Glomerular visceral epithelial cell (primary cell): ENCODE data around the gene AKR1C8.
A peak's percentile ranks its signal among the peaks of the same experiment; 100 is the strongest.
"Not testable (repeated sequence)": the region's sequence is repeated elsewhere in the genome, so short reads cannot be mapped to it uniquely, and the experiment has no call there.

Source experiments
- DNase-seq: peaks from one replicate; pipeline ENCODE4 v3.0.0-alpha.2; 2016; ENCODE audit errors: extremely low spot score

The AKR1C8 gene

DNA sequence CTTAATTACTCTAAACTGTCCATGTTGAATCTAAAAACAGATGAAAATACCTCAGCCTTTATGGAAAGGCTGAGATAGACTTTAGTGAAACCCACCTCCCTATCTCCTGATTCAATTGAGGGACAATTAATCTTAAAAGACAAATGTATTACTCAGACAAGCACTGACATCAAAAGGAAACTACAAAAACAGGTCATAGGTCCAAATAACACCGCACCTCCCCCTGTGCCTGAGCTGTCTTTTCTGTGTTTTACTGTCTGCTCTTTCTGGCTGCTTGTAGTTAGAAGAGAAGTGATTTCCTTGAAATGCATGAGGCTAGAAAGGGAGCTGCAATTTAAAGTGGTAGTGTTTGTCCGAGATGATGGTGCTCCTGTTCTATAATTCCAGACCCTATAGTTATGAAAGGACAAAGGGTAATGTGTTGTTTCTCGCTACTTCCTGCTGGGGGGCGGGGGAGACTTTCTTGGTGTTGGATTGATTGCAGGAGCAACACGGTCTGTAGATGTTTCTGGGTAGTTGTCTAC is 16.0 kb downstream of the AKR1C8 start:
- no peak for DNase-seq

DNA sequence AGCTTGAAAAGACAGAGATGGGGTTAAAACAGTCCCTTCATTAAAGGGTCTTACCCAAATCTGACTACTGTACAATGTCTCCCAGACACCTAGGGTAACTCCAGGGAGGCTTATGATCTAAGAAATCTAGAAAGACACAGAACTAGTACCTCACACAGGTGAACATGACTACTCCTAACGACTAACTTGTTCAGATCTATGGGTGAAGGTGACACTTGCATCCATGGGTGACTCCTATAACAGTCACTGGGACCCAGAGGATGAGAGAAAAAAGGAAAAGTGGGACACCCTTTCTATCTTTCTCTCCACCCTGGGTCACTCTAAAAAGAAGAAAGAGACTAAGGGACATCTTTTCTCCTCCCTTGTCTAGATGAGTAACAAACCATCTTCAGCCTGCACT is 19.2 kb downstream of the AKR1C8 start:
- DNase-seq: no peak

DNA sequence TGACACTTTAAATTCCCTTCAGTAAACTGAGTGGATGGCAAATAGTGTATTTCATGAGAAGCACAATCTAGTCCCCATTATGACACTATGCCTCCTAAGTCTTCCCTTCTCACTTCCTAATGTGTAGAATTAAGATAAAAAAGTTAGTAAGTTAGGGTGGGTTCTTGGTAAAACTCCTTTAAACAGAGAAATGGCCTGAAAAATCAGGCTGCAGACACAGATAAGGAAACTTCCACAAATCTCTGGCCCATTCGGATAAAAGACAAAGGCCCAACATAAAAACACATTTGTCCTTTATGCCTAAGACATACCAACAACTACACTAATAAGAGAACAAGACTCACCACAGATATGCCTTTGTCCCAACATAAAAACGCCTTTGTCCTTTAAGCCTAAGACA is 21.5 kb downstream of the AKR1C8 start:
- no peak for DNase-seq

GRCh38 chr10:5159126-5159525 is 25.8 kb downstream of the AKR1C8 start:
- DNase-seq: no peak

DNA sequence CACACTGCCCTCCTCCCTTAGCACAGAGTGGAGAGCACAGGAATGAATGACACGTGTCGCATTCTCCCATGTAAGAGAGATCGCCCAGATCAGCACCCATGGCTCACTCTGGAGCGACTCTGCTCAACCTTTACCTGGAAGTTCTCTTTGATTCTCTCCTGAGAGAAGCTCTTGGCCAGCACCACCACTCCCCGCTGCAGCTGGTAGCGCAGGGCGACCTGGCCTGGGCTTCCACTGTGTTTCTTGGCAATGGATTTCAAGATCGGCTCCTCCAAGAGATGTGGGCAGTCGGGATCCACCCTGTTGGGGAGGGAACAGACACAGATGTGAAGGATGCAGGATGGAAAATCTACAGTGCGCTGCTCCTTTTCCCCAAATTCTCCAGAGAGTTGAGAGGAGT is 27.4 kb downstream of the AKR1C8 start:
- DNase-seq: no peak

GRCh38 chr10:5155951-5156350 is 29.0 kb downstream of the AKR1C8 start:
- DNase-seq: no peak

- no peak for DNase-seq
Measured at GRCh38 chr10:5151076-5151475, 33.9 kb downstream of the AKR1C8 start.

DNA sequence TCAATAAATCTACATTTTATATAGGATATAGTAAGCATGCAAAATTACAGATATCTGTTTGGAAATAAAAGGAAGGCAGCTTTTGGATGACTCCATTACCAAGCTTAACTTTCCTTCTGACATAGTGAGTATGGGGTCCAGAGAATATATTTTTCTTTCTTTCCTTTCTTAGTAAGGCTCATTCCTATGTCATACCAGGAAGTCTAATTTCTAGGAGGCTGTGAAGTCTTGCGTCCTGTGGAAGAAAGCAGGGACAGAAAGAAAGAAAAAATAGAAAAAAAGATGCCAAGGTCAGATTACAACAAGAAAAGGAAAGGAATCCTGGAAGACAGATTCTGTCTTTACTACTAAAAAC is 36.3 kb downstream of the AKR1C8 start:
- DNase-seq: no peak

GRCh38 chr10:5147981-5148677 is 36.8 kb downstream of the AKR1C8 start:
- no peak for DNase-seq

- DNase-seq: no peak
Measured at GRCh38 chr10:5147255-5147980, 37.5 kb downstream of the AKR1C8 start.

- DNase-seq: no peak
Measured at GRCh38 chr10:5146920-5147254, 38.1 kb downstream of the AKR1C8 start.

GRCh38 chr10:5143137-5143536 is 41.8 kb downstream of the AKR1C8 start:
- no peak for DNase-seq

DNA sequence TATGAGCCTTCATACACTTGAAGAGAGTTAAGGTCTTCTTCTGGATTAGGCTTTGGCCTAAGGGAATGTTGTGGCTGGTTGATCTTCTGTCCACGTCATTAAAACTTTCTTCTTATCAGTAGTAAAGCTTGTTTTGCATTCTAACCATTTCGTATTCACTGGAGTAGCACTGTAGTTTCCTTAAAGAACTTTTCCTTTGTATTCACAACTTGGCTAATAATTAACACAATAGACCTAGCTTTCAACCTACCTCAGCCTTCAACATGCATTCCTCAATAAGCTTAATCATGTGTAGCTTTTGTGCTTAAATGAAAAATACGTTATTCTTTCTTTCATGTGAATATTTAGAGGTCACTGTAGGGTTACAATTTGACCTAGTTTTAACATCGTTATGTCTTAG is 42.8 kb downstream of the AKR1C8 start:
- DNase-seq: peak; percentile 7

- not testable (repeated sequence) for DNase-seq
Measured at GRCh38 chr10:5137699-5138098, 47.3 kb downstream of the AKR1C8 start.

- DNase-seq: no peak
Measured at GRCh38 chr10:5136468-5137087, 48.4 kb downstream of the AKR1C8 start.

- no peak for DNase-seq
Measured at GRCh38 chr10:5135581-5135980, 49.4 kb downstream of the AKR1C8 start.

DNA sequence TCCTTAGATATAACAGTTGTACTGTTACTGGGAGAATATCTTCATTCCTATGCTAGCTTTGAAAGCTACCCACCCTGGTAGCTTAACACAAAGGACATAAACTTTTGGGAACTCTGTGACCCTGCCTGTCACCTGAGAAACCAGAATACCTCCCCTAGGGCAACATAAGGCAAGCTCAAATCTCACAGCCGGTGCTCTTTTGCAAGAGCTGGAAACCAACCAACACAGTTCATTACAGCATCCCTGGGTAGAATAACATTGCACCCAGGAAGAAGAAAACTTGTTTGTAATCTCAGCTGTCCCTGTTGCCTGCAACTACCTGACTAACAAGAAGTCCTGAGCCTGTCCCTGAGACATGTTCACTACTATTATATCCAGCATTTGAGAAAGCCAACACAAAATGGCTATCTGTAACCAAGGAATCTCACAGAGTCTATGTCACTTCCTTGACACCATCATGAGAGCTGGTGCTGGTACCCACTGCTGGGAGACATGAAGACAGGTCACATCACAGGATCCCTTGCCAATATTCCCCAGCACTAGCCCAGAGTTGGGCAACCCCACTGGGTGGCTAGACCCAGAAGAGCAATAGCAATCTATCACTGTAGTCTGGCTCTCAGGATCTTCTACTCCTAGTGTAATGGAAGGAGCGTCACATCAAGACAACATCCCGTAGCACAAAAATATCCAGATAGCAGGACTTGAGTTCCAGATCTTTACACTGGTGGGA is 59.5 kb downstream of the AKR1C8 start:
- DNase-seq: no peak

GRCh38 chr10:5123886-5124285 is 61.1 kb downstream of the AKR1C8 start:
- DNase-seq: no peak

DNA sequence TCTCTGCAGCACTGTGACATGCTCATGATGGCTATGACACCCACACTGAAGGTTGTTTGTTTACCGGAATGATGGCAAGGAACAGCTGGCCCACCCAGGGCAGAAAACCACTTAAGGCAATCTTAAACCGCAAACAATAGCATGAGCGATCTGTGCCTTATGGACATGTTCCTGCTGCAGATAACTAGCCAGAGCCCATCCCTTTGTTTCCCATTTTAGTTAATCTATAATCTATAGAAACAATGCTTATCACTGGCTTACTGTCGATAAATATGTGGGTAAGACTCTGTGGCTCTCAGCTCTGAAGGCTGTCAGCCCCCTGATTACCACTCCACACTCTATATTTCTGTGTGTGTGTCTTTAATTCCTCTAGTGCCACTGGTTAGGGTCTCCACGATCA is 65.0 kb downstream of the AKR1C8 start:
- not testable (repeated sequence) for DNase-seq

GRCh38 chr10:5117026-5117425 is 67.9 kb downstream of the AKR1C8 start:
- no peak for DNase-seq

DNA sequence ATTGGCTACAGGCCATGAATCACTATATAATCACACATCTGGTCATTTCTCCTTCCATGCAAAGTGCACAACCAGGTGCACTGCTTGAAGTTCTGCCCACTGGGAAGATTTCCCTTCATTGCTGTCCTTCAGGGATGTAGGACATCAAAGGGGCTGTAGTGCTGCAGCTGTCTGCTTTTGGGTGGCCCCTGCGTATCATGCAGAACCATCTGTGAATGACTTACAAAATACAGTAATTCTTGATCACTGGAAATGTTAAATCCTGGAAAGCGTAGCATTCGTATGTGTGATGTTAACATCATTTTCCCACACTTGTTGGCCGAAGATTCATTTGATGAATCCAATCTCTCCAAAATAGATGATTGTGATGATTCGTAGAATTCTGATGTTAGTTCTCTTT is 68.3 kb downstream of the AKR1C8 start:
- no peak for DNase-seq

DNA sequence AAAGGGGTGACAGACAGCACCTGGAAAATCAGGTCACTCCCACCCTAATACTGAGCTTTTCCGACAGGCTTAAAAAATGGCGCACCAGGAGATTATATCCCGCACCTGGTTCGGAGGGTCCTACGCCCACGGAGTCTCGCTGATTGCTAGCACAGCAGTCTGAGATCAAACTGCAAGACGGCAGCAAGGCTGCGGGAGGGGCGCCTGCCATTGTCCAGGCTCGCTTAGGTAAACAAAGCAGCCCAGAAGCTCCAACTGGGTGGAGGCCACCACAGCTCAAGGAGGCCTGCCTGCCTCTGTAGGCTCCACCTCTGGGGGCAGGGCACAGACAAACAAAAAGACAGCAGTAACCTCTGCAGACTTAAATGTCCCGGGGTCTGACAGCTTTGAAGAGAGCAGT is 75.1 kb downstream of the AKR1C8 start:
- not testable (repeated sequence) for DNase-seq
